HG03521 (cell line): ENCODE results near the gene CEP72.
A peak's percentile ranks its signal among the peaks of the same experiment; 100 is the strongest.
"Not testable (repeated sequence)": the region's sequence is repeated elsewhere in the genome, so short reads cannot be mapped to it uniquely, and the experiment has no call there.

Source experiments
- ATAC-seq: cut with Tn5 transposase; IDR thresholded peaks from one replicate; pipeline ENCODE4 v1.9.1; 2021; ENCODE audit warnings: mild to moderate bottlenecking, moderate library complexity; ENCODE audit not compliant: unreplicated experiment

The CEP72 gene, protein sequence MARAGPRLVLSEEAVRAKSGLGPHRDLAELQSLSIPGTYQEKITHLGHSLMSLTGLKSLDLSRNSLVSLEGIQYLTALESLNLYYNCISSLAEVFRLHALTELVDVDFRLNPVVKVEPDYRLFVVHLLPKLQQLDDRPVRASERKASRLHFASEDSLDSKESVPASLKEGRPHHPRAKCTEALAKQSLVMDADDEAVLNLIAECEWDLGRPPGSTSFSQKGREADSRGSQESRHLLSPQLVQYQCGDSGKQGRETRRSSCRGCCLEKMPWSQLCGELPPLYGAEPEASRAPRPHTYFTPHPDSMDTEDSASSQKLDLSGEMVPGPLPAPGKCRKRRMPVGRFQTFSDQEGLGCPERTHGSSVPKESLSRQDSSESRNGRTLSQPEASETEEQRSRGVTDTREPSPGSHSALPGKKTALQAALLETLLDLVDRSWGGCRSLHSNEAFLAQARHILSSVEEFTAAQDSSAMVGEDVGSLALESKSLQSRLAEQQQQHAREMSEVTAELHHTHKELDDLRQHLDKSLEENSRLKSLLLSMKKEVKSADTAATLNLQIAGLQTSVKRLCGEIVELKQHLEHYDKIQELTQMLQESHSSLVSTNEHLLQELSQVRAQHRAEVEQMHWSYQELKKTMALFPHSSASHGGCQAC

DNA sequence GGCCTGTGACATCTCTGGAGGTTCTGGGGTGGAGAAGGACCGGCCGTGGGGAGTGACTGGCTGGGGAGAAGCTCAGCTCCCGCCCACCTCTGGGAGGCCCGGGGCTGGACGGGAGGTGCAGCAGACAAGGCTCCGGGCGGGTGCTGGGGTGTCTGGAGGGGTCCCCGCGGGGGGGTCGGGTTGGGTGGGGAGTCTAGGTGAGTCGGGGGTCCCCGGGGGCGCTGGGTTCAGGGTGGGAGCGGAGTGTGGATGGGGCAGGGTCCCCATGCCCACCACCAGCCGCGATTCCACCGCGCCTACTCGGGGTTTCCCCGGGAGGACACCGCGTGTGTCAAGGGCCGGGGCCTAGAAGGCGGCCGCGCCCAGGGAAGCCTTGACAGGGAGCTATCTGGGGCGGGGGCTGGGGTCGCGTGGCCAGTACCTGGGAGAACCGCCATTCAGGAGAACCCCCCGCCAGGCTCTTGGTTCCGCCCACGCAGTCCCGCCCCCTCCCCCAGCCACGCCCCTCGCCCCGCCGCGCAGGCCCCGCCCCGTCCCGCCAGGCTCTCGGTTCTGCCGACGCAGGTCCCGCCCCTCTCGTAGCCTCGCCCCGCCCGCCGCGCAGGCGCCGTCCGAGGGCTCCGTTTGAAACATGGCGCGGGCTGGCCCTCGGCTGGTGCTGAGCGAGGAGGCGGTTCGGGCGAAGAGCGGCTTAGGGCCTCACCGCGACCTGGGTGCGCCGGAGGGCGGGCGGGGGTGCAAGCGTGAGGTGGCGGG is at the start of gene CEP72:
CEP72 (plus strand) TSS at position 610 of the 756 bp plus-strand sequence; CDS start at position 632, 22 bp downstream.
- peak; percentile 79 for ATAC-seq

DNA sequence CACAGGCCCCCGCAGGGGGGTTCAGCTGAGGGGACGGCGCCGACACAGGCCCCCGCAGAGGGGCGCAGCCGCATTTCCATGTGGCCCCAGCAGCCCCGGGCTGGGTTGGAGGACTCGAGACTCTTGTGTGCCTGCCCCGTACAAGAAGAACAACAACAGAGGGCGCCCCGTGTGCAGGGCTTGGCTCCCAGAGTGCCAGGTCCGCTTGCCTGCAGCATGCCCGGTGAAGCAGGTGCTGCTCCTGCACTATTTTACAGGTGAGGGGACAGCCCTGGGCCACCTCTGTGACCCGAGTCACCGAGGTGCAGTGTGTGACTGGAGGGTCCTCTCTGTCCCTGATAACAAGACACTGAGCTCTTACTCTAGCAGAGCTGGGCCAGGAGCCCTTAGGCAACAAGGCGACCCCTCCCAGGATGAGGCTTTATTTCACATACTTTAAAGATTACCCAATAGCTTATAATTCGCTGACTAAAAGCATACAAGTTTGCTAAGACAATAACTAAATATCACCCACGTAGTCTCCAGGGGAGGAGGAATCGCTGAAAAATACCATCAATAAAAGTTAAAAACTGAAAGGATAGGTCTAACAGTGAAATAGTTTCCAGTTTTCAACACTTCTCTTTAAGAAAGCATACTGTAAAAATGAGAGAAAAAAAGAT is 46.2 kb upstream of the CEP72 start:
- ATAC-seq = no peak

DNA sequence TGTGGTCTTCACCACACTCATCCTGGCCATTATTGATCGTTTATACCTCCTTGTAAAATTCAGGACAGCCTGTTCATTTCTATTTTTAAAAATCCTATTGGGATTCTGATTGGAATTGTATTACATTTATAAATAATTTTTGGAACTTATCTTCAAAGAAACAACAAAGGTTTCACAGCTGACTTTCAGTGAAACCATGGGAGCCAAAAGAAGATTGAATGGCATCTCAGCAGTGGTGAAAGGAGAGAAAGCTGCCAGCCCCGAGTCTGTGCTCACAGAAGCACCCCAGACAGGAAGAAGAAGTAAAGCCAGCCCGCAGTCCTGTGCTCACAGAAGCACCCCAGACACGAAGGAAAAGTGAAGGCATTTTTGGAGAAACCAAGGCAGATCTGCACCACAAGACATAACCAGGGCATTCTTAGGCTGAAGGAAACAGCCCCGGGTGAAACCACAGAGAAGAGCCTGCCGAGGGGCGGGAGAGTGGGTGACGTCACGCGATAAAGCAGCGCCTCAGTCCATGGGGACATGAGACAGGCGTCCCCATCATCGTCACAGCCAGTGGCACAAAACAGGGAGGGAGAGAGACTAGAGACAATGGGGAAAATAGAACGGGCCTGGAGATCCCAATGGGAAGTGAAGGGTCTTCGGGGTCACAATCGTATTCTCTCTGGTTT is 45.4 kb upstream of the CEP72 start:
- no peak for ATAC-seq

DNA sequence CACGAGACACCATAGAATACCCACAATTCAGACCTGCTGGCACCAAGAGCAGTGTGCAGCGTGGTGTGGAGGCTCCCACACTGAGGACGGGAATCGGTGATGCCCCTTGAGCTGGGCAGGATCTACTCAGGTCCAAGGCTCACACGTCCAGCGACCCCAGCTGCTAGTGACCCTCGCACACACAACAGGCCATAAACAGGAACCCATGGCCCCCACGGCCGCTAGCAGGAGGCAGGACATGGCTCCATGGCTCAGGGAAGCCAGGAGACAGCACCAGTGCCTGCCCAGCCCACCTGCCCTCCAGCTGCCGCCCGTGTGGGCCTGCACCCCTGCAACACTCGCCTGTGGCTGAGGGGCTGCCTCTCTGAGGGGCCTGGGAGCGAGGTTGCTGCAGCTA is 44.5 kb upstream of the CEP72 start:
- ATAC-seq = no peak

DNA sequence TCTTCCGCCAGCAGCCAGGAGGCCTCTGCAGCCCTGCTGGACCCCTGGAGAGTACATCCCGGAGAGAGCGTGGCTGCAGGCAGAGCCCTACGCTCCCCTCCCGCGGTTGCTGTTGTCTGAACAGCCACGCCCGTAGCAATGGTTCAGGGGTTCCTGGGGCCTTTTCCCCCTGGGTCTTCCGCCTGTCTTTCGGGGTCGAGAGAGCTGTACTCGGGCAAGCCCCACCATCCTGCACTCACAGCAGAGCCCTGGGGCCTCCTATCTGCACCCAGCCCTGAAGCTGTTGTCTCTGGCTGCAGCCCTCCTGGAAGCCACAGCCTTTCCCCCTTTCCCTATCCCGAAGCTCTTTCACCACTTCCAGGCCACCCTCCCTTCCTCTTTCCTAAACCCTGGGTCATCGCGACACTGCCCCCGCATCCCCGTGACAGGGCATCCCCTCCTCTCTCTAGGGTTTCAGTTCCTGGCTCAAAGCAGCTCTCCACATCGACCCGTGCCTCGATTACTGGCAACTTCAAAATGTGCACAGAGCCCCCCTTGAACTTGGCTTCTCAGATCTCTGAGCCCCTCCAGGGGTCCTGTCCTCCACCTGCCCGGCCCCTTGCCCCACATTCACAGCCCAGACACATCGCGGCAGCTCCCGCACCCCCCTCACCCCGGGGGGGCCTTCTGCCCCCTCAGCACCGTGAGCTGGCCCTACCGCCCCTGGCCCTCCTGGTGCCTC is 43.9 kb upstream of the CEP72 start:
- no peak for ATAC-seq

DNA sequence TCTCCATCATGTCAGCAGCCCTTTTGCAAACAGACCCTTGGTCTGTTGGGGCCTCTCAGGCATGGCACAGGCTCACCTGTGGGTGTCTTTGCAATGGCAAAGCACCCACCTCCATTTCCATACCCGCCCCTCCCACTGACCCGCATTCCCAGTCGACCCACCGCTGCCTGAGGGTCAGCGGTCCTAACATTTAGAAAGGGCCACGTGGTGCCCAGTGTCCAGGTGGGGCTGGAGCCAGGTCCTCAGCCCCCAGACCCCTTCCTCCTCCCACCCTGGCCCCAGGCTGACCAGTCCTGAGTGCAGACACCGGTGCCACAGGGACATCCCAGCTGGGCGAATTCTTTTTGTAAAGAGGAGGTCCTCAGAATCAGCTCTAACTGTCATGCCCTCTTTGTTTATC is 43.3 kb upstream of the CEP72 start:
- no peak for ATAC-seq

DNA sequence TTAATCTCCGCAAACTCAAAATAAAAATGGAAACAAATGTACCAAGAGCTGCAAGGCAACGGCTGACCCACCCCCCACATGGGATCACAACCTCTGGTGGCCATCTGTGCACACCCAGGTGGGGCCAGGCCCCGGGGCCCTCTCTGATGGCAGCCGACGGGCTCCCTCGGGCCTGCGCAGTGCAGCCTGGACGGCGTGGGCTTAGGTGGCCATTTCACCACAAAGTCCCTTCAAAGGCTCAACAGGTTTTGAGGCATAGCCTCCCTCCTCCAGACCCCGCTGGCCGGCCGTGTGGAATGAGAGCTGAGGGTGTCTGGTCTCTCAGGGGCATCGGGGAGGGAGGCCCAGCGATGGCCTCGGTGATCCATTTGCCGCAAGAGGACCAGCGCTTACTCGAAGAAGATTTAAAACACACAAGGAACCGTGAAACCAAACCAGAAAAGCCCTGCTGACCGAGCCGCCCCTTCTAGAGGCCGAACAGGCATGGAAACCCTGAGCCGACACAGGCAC is 42.7 kb upstream of the CEP72 start:
- no peak for ATAC-seq

DNA sequence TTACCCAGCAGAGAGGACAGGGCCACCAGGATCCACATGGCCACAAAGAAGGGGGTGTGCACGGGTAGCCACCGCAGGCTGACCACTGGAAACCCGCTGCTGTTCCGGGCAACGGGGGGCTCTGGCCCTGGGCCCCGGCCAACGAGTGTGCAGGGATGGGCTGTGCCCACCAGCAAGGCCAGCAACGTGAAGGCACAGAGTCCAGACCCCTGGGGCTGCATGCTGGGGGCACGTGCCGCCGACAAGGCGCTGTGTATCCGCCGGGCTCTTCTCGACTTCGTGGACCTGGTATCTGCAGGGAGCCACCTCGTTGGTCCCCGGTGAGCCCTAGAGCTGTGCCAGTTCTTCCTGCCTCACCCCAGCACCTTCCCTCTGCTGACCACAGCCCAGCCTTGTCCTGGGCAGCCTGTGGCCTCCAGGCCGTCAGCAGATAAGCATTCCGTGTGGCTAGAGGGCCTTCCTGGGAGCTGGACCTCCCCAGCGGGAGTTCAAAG is 42.2 kb upstream of the CEP72 start:
- no peak for ATAC-seq

DNA sequence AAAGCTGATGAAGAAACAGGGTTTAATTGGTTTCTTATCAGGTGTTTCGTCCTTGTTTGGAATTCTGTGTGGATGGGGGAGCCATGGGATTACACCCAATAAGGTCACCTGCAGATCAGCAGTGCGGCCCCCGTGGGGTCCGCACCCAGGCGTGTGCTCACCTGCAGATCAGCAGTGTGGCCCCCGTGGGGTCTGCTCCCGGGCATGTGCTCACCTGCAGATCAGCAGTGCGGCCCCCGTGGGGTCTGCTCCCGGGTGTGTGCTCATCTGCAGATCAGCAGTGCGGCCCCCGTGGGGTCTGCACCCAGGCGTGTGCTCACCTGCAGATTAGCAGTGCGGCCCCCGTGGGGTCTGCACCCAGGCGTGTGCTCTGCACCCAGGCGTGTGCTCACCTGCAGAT is 41.7 kb upstream of the CEP72 start:
- no peak for ATAC-seq

DNA sequence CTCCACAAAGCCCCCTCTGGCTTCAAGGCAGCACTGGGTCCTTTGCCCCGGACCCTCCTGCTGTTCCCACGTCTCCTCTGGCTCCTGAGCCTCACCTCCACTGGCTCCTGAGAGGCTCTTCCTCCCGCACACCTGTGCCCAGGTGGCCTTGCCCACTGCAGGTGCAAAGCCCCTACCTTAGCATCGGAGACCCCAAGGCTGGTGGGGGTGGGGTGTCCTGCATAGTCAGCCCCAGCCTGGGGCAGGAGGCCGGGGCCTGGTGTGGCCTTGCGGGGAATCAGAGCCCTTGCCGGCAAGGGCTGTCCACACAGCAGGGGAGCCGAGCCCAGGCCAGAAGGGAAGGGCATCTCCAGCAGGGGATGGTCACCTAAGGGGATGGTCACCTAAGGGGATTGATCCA is 41.3 kb upstream of the CEP72 start:
- ATAC-seq = no peak

DNA sequence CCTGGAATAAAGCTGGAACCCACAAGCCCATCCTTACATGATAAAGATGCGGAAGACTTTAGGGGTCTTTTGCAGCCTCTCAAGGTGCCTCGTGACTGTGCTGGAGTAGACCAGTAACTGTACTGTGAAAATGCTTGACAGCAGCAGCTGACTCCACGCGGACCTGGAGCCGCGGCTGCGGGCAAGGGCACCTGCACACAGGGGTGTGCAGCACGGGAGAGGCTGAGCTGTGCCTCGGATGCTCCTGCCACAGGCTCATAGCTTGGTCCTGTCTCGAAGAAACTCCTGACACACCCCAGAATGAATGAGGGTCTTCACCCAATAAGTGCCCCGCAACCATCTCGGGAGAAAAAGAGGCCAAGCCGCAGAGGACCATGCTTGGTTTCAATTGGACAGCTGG is 40.3 kb upstream of the CEP72 start:
- ATAC-seq = no peak

DNA sequence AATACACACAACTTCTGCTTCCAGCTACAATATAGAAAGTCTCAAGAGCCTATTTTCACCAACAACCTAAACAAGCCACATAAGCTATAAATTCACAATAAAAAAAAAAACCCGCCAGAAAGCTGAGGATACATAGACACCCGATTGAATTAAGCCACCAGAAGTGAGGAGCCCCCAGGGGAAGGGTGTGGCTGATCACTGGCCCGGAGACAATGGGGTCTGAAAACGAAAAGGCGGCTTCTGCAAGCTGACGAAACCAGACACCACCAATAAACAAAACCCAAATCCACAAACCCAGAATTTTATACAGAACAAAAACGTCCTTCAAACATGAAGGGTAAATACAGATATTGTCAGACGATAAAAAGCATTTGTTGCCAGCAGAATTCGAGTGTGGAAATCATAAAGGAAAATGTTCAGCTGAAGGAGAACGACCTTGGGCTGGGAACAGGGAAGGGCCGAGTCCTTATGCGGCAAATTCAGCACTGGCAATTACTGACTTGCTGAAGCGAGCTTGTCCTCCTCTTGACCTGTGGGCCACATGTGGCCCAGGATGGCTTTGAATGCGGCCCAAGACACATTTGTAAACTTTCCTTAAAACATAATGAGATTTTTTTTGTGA is 39.6 kb upstream of the CEP72 start:
- no peak for ATAC-seq

DNA sequence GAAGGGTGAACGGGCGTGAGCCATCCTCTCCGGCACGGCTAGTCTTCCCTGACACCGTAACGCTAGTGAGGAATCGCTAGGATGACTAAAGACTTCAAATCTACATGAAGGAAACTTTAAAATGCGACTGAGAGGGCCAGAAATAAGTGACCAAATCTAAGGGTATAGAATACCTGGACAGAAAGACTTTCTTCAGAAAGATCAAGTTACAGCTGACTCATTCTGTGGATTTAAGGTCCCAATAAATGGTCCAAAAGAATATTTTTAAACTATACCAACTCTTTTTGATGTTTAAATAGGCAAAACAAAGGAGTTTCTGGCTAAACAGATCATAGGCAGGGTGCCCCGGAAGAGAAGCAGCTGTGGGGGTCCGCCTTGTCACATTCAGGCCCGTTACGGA is 38.9 kb upstream of the CEP72 start:
- no peak for ATAC-seq

DNA sequence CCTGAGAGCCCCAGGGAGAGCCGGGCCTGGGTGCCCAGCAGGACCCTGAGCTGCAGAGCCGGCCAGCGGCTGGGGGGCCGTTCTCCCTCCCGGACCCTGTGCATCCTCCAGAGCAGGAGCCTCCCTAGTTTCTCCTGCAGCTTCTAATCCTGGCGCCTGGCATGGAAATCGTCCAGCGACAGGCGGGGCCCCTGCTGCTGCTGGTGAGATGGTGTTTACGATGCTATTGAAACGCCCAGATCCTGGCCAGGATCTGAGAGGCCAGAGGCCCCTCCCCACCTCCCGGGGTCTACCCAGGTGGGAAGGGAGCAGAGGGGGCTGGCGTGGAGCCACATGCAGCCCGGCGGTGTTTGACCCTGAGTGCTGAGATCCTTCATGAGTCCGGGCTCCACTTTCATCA is 38.2 kb upstream of the CEP72 start:
- no peak for ATAC-seq

DNA sequence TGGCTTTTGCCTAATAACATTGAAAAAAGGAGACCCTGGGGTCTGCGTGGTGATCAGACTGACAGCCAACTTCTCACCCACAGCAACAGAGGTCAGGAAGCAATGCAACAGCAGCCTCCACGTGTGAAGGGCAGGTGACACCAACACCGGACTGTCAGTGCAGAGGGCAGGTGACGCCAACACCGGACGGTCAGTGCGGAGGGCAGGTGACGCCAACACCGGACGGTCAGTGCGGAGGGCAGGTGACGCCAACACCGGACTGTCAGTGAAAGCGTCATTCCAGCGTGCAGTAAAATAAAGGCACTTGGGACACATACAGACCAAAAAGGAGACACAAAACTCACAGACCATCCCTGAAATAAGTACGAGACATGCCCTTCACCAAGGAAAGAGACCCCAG is 37.2 kb upstream of the CEP72 start:
- no peak for ATAC-seq

DNA sequence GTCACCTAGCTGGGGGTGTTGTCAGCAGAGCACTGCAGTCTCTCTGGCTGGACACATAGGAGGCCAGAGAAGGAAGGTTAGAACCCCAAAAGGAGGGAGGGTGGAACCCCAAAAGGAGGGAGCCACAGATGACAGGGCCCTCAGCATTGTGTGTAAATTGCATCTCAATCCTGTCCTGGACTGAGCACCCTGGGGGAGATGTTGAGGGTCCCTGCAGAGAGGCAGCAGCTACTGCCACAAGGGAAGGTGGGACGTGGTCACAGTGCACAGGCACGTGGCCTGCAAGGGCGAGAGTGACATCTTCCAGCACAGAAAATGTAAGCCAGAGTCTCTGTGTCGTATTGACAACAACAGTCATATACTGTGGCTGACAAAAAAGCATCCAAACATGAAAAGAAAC is 36.5 kb upstream of the CEP72 start:
- no peak for ATAC-seq

DNA sequence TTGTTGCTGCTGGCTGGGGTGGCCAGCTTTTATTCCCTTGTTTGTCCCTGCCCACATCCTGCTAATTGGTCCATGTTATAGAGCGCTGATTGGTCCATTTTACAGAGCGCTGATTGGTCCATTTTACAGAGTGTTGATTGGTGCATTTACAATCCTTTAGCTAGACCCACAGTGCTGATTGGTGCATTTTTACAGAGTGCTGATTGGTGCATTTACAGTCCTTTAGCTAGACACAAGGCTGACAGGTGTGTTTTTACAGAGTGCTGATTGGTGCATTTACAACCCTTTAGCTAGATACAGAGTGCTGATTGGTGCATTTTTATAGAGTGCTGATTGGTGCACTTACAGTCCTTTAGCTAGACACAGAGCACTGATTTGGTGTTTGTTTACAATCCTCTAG is 34.9 kb upstream of the CEP72 start:
- not testable (repeated sequence) for ATAC-seq

DNA sequence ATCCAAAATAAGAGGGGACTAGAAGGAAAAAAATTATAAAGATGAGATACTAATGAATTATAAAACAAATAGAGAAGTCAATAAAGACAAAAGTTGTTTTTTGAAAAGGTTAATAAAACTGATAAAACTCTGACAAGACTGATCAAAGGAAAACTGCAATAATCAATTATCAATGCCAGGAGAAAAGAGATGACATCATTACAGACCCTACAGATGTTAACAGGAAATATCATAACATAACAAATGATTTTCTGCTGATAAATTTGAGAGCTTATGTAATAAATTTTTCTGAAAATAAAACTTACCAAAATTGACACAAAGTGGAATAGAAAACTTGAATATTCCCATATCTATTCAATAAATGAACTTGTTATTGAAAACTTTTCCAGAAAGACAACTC is 34.3 kb upstream of the CEP72 start:
- ATAC-seq = no peak

DNA sequence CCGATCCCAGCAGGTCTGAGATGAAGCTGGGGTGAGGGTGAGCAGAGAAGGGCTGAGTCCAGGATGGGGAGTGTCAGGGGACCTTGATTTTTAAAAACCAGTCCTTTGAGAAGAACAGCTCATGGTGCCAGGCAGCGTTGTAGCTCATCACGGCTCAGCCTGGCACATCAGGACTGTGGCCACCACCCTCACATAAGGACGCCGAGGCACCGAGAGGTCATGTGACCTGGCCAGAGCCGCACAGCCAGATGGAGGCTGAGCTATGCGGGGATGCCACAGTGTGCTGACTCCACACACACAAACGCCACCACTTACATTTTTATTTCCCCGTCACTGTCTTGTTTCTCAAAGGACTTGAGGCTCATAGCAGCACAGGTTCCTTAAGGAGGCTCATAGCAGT is 32.9 kb upstream of the CEP72 start:
- ATAC-seq = no peak
